Transverse colon (tissue), 4 donors: ENCODE measurements around the gene MTERF4. TPM values are rescaled to one million over a fixed set of nuclear protein-coding genes. Genes with fewer than 3 reads are reported as not detected.

ENCODE experiments used
- DNase-seq: peaks from one replicate; pipeline ENCODE4 v3.0.0-alpha.2; 2019
- H3K27ac ChIP-seq, 4 donors: fragments of 200-600 bp; sonication (generic); 2 replicates each; pipeline ENCODE4 v1.5.1; 2016 to 2018; ENCODE audit warnings: inconsistent platforms in 4 of 4
- H3K27me3 ChIP-seq: fragments of 200-600 bp; sonication (generic); 2 replicates; pipeline ENCODE4 v1.5.1; 2017; ENCODE audit warnings: inconsistent platforms
- H3K36me3 ChIP-seq, 4 donors: fragments of 200-600 bp; sonication (generic); 2 replicates each; pipeline ENCODE4 v1.5.1; 2017 to 2019; ENCODE audit warnings: inconsistent platforms in 4 of 4
- H3K4me1 ChIP-seq, 4 donors: fragments of 200-600 bp; sonication (generic); 2 replicates each; pipeline ENCODE4 v1.5.1; 2017 to 2020; ENCODE audit warnings: inconsistent platforms in 4 of 4
- H3K4me3 ChIP-seq, 4 donors: fragments of 200-600 bp; sonication (generic); 1 replicate in 1 of 4; 2 replicates in 3 of 4; pipeline versions ENCODE4 v1.5.1 to v1.6.1; 2017 to 2019; ENCODE audit warnings: inconsistent platforms in 4 of 4
- H3K9me3 ChIP-seq, 2 donors: fragments of 200-600 bp; sonication (generic); 2 replicates each; pipeline ENCODE4 v1.5.1; 2017 to 2019; ENCODE audit warnings: inconsistent platforms in 2 of 2
- EP300 ChIP-seq: sonication (generic); formaldehyde crosslinking; IDR thresholded peaks from one replicate; pipeline ENCODE4 v1.6.1; 2017; ENCODE audit warnings: antibody characterized with exemption, low read depth
- POLR2A ChIP-seq: fragments of 450-650 bp; IDR thresholded peaks from one replicate; pipeline ENCODE4 v1.6.1; 2016; ENCODE audit warnings: antibody characterized with exemption, mild to moderate bottlenecking, moderate library complexity
- POLR2AphosphoS5 ChIP-seq, 3 donors: sonication (generic); formaldehyde crosslinking; IDR thresholded peaks; one replicate each; pipeline ENCODE4 v1.6.1; 2016; ENCODE audit warnings: antibody characterized with exemption in 3 of 3
- WGBS, 2 donors: methylation state at CpG; one replicate each; pipeline ENCODE4 v1.1.5; 2018; ENCODE audit warnings: low coverage in 1 of 2; 5-methylcytosine and 5-hydroxymethylcytosine counted together
- in situ Hi-C, 4 donors: fragments of 200-750 bp; cut with MboI; loops; one replicate each; pipeline versions ENCODE4 v1.15.0 to v1.15.1; 2017; ENCODE audit warnings: low sequenced_read_pairs in 3 of 4, low pct_ligation_motif_present in 1 of 4, low pct_unique_long_range_greater_than_20kb in 1 of 4
- intact Hi-C: fragments of 100-400 bp; cut with DNase I; formaldehyde crosslinking; loops from one replicate; pipeline ENCODE4 v1.15.1; 2023; ENCODE audit warnings: low total_unique reads
- total RNA-seq, 4 donors: library from RNA; depleted of rRNA; stranded (reverse); fragments of >200 nt; gene quantifications; one replicate each; pipeline ENCODE4 v1.1.0, GENCODE V29; 2016
- TF ChIP-seq, protein P1 (sequence below), 5 experiments: fragments of 200-600 bp in 3 of 5; fragments of 450-650 bp in 2 of 5; sonication (generic) in 3 of 5; IDR thresholded peaks; 1 replicate in 2 of 5; 2 replicates in 3 of 5; pipeline ENCODE4 v1.5.1; 2016 to 2017; ENCODE audit warnings: antibody characterized with exemption in 5 of 5, inconsistent platforms in 3 of 5, mild to moderate bottlenecking in 2 of 5, moderate library complexity in 1 of 5

Gene MTERF4
- total RNA-seq, 4 donors from 2014 or later: 25.4 to 161 (median 34.3) TPM

DNA sequence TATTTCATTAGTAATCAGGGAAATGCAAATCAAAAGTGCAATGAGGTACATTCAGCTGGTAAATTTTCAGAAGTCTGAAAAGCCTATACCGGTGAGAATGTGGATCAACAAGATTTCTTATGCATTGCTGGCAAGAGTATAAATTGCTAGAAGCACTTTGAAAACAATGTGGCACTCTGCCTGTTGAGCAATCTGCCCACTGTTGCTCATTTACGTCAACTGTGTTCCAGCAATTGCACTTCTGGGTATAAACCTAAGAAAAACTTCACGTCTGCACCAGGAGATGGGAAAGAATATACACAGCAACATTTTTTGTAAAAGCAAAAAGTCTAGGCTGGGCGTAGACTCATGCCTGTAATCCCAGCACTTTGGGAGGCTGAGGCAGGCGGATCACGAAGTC lies 40.8 kb downstream of the MTERF4 start:
- WGBS, 2 donors: 75% methylated on average over 2 to 6 of the region's 6 CpGs
- no peaks in the 10 kb centered on the region for H3K9me3 ChIP-seq
- H3K4me1 ChIP-seq: peaks cover 0 to 7% (median 3%) of the 10 kb centered on the region in 4 donors
- TF ChIP-seq POLR2A: no peak
- TF ChIP-seq POLR2AphosphoS5 (IDR thresholded peaks at IDR 0.05): no peak
- no peaks in the 10 kb centered on the region for H3K27me3 ChIP-seq
- no peaks in the 10 kb centered on the region for H3K36me3 ChIP-seq
- in situ Hi-C loops (no loop called here), intact Hi-C loops (no loop called here)
- no peak for DNase-seq
- H3K4me3 ChIP-seq: no peak overlapping the region
- no peak overlapping the region for H3K27ac ChIP-seq

GRCh38 chr2:241053576-241054251 lies 48.4 kb downstream of the MTERF4 start:
- no peak for DNase-seq
- no peaks in the 10 kb centered on the region for H3K27me3 ChIP-seq
- no peaks in the 10 kb centered on the region for H3K9me3 ChIP-seq
- H3K4me3 ChIP-seq: no peak overlapping the region
- H3K27ac ChIP-seq: no peak overlapping the region
- TF ChIP-seq POLR2A: no peak
- TF ChIP-seq EP300: no peak
- TF ChIP-seq POLR2AphosphoS5 (IDR thresholded peaks at IDR 0.05): no peak
- TF ChIP-seq, protein P1, sequence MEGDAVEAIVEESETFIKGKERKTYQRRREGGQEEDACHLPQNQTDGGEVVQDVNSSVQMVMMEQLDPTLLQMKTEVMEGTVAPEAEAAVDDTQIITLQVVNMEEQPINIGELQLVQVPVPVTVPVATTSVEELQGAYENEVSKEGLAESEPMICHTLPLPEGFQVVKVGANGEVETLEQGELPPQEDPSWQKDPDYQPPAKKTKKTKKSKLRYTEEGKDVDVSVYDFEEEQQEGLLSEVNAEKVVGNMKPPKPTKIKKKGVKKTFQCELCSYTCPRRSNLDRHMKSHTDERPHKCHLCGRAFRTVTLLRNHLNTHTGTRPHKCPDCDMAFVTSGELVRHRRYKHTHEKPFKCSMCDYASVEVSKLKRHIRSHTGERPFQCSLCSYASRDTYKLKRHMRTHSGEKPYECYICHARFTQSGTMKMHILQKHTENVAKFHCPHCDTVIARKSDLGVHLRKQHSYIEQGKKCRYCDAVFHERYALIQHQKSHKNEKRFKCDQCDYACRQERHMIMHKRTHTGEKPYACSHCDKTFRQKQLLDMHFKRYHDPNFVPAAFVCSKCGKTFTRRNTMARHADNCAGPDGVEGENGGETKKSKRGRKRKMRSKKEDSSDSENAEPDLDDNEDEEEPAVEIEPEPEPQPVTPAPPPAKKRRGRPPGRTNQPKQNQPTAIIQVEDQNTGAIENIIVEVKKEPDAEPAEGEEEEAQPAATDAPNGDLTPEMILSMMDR (IDR thresholded peaks at IDR 0.05): no peak
- in situ Hi-C loops (no loop called here), intact Hi-C loops (no loop called here)
- H3K4me1 ChIP-seq: no peaks in the 10 kb centered on the region
- no peaks in the 10 kb centered on the region for H3K36me3 ChIP-seq
- WGBS, 2 donors: 89 to 90% methylated on average over 3 to 8 of the region's 8 CpGs

GRCh38 chr2:241052677-241053360 lies 49.3 kb downstream of the MTERF4 start:
- no peak for DNase-seq
- no peak overlapping the region for H3K4me3 ChIP-seq
- WGBS, 2 donors: 92% methylated on average over 28 of the region's 31 CpGs; no CpG with 5 or more reads in 1 of the 2 donors
- H3K4me1 ChIP-seq: no peaks in the 10 kb centered on the region
- TF ChIP-seq, protein P1 (IDR thresholded peaks at IDR 0.05): no peak
- TF ChIP-seq POLR2AphosphoS5 (IDR thresholded peaks at IDR 0.05) (no peak), EP300 (no peak), POLR2A (no peak)
- no peak overlapping the region for H3K27ac ChIP-seq
- H3K9me3 ChIP-seq: no peaks in the 10 kb centered on the region
- in situ Hi-C loops (no loop called here), intact Hi-C loops (no loop called here)
- no peaks in the 10 kb centered on the region for H3K36me3 ChIP-seq
- no peaks in the 10 kb centered on the region for H3K27me3 ChIP-seq

DNA sequence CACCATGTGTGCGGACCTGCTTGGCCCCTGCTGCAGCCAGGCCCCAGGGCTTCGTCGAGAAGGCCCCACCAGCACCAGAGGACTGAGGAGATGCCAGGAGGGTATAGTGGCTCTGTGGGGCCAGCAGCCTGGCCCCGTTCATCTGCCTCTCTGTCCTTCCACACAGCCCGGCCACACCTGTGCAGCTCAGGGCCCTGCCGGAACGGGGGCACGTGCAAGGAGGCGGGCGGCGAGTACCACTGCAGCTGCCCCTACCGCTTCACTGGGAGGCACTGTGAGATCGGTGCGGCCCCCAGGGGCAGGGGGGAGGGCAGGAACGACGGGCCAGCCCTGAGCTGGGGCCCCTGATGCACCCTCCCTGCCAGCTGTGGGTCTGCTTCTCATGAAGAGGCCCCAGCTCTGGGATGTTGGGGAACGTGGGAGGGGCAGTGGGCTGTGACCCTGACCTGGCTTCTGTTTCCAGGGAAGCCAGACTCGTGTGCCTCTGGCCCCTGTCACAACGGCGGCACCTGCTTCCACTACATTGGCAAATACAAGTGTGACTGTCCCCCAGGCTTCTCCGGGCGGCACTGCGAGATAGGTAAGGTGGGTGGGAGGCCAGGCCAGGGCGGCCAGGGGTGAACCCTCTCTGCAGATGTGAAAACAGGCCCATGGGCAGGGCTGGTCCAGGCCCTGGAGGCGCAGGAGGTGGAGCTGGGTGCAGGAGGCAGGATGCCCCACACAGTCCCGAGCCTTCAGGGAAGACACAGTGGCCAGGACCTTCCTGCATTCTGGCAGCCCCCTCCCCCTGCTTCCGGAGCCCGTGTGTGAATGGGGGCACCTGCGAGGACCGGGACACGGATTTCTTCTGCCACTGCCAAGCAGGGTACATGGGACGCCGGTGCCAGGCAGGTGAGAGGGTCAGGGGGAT lies 50.3 kb downstream of the MTERF4 start:
- no peak for DNase-seq
- in situ Hi-C loops (no loop called here), intact Hi-C loops (no loop called here)
- 93% methylated on average over 33 of the region's 33 CpGs; no CpG with 5 or more reads in 1 of the 2 donors for WGBS, 2 donors
- Histone ChIP-seq H3K4me1 (no peaks in the 10 kb centered on the region), H3K27ac (no peak overlapping the region), H3K36me3 (no peaks in the 10 kb centered on the region), H3K27me3 (no peaks in the 10 kb centered on the region), H3K4me3 (no peak overlapping the region), H3K9me3 (no peaks in the 10 kb centered on the region)
- TF ChIP-seq POLR2AphosphoS5 (IDR thresholded peaks at IDR 0.05): no peak
- TF ChIP-seq POLR2A: no peak
- TF ChIP-seq, protein P1 (IDR thresholded peaks at IDR 0.05): no peak
- no peak for TF ChIP-seq EP300
